Thoracic aorta (tissue), 2 donors: ENCODE results near the gene SHISA5. TPM values are rescaled to one million over a fixed set of nuclear protein-coding genes. Genes with fewer than 3 reads are reported as not detected.

Experiments used
- ATAC-seq: fragments of 150-250 bp; one replicate; pipeline ENCODE4 v1.8.0; 2017; ENCODE audit warnings: low read depth; ENCODE audit not compliant: insufficient number of reproducible peaks, low FRiP score
- DNase-seq: peaks from one replicate; pipeline ENCODE4 v3.0.0-alpha.2; 2020; ENCODE audit warnings: low spot score
- H3K27ac ChIP-seq, 2 donors: fragments of 200-600 bp; sonication (generic); 1 replicate in 1 of 2; 2 replicates in 1 of 2; pipeline ENCODE4 v1.5.1; 2016; ENCODE audit warnings: mild to moderate bottlenecking in 2 of 2, moderate library complexity in 2 of 2
- H3K27me3 ChIP-seq: fragments of 200-600 bp; sonication (generic); replicated peaks from 2 replicates; pipeline ENCODE4 v1.6.0; 2016; ENCODE audit warnings: mild to moderate bottlenecking; ENCODE audit not compliant: insufficient read depth
- H3K36me3 ChIP-seq: fragments of 200-600 bp; sonication (generic); one replicate; pipeline ENCODE4 v1.5.1; 2016
- H3K4me1 ChIP-seq, 2 donors: fragments of 200-600 bp; sonication (generic); 1 replicate in 1 of 2; 2 replicates in 1 of 2; pipeline versions ENCODE4 v1.5.1 to v1.6.0; 2016; ENCODE audit warnings: low read depth in 2 of 2, mild to moderate bottlenecking in 1 of 2; ENCODE audit not compliant: control insufficient read depth in 1 of 2
- H3K4me3 ChIP-seq: fragments of 200-600 bp; sonication (generic); 2 replicates; pipeline ENCODE4 v1.5.1; 2016; ENCODE audit warnings: mild to moderate bottlenecking
- H3K9me3 ChIP-seq: fragments of 200-600 bp; sonication (generic); 2 replicates; pipeline ENCODE4 v1.5.1; 2016
- CTCF ChIP-seq: fragments of 200-600 bp; sonication (generic); IDR thresholded peaks from one replicate; pipeline ENCODE4 v1.5.1; 2019; ENCODE audit warnings: antibody characterized with exemption
- total RNA-seq, 2 donors: library from RNA; depleted of rRNA; stranded (reverse); fragments of >200 nt; gene quantifications; one replicate each; pipeline versions ENCODE4 v1.1.0 to v1.2.3, GENCODE V29; 2016

Gene SHISA5
- total RNA-seq, 2 donors from 2014 or later = 151 to 159 TPM

GRCh38 chr3:48511551-48511950, 7.6 kb upstream of the SHISA5 start:
- no peaks in the 10 kb centered on the region for H3K36me3 ChIP-seq
- H3K9me3 ChIP-seq = no peaks in the 10 kb centered on the region
- DNase-seq = no peak
- no peak overlapping the region for H3K27ac ChIP-seq
- H3K4me3 ChIP-seq = no peak overlapping the region
- H3K4me1 ChIP-seq = peaks cover 2 to 13% of the 10 kb centered on the region in 2 donors
- no peak for TF ChIP-seq CTCF
- H3K27me3 ChIP-seq = no peaks in the 10 kb centered on the region
- no peak for ATAC-seq

- Histone ChIP-seq H3K27ac (peak overlapping the region; percentile 32 to 70), H3K4me1 (peaks cover 12 to 37% of the 10 kb centered on the region in 2 donors), H3K36me3 (no peaks in the 10 kb centered on the region), H3K27me3 (no peaks in the 10 kb centered on the region), H3K9me3 (no peaks in the 10 kb centered on the region), H3K4me3 (no peak overlapping the region)
- TF ChIP-seq CTCF = peak; percentile 45
- DNase-seq = no peak
- ATAC-seq = no peak
These were observed 3.5 kb upstream of the SHISA5 start for GRCh38 chr3:48507256-48508061.

GRCh38 chr3:48505968-48506504, 2.1 kb upstream of the SHISA5 start:
- peak overlapping the region in 1 of 2 donors; percentile 17 for H3K27ac ChIP-seq
- no peak for ATAC-seq
- DNase-seq = no peak

GRCh38 chr3:48505146-48505545, 1.2 kb upstream of the SHISA5 start:
- DNase-seq (no peak), ATAC-seq (no peak)
- Histone ChIP-seq H3K27me3 (no peaks in the 10 kb centered on the region), H3K27ac (peak overlapping the region; percentile 91 to 98), H3K4me1 (peaks cover 12 to 53% of the 10 kb centered on the region in 2 donors), H3K4me3 (peak overlapping the region; percentile 75), H3K36me3 (no peaks in the 10 kb centered on the region), H3K9me3 (no peaks in the 10 kb centered on the region)
- TF ChIP-seq CTCF = no peak

More at GRCh38 chr3:48505968-48506504, 2.1 kb upstream of the SHISA5 start:
- no peak for TF ChIP-seq CTCF
- Histone ChIP-seq H3K4me3 (no peak overlapping the region), H3K9me3 (no peaks in the 10 kb centered on the region), H3K36me3 (no peaks in the 10 kb centered on the region), H3K27me3 (no peaks in the 10 kb centered on the region), H3K4me1 (peaks cover 12 to 51% of the 10 kb centered on the region in 2 donors)

- no peaks in the 10 kb centered on the region for H3K9me3 ChIP-seq
- H3K27me3 ChIP-seq = no peaks in the 10 kb centered on the region
- DNase-seq (peak; percentile 66), ATAC-seq (peak; percentile 6)
- no peaks in the 10 kb centered on the region for H3K36me3 ChIP-seq
- peaks cover 12 to 53% of the 10 kb centered on the region in 2 donors for H3K4me1 ChIP-seq
- peak overlapping the region; percentile 75 for H3K4me3 ChIP-seq
- no peak for TF ChIP-seq CTCF
- peak overlapping the region; percentile 91 to 98 for H3K27ac ChIP-seq
These were observed 448 bp downstream of the SHISA5 start for GRCh38 chr3:48503401-48504050.
